CD4-positive, alpha-beta T cell treated with Interleukin-17A for 4 hours (primary cell): Measurements from ENCODE around the gene STK31.
A peak's percentile ranks its signal among the peaks of the same experiment; 100 is the strongest.
"Not testable (repeated sequence)": the region's sequence is repeated elsewhere in the genome, so short reads cannot be mapped to it uniquely, and the experiment has no call there.

ENCODE experiments used
- DNase-seq: peaks from one replicate; pipeline ENCODE4 v3.0.0-alpha.2; 2020; ENCODE audit warnings: mixed read lengths

STK31 gene, protein sequence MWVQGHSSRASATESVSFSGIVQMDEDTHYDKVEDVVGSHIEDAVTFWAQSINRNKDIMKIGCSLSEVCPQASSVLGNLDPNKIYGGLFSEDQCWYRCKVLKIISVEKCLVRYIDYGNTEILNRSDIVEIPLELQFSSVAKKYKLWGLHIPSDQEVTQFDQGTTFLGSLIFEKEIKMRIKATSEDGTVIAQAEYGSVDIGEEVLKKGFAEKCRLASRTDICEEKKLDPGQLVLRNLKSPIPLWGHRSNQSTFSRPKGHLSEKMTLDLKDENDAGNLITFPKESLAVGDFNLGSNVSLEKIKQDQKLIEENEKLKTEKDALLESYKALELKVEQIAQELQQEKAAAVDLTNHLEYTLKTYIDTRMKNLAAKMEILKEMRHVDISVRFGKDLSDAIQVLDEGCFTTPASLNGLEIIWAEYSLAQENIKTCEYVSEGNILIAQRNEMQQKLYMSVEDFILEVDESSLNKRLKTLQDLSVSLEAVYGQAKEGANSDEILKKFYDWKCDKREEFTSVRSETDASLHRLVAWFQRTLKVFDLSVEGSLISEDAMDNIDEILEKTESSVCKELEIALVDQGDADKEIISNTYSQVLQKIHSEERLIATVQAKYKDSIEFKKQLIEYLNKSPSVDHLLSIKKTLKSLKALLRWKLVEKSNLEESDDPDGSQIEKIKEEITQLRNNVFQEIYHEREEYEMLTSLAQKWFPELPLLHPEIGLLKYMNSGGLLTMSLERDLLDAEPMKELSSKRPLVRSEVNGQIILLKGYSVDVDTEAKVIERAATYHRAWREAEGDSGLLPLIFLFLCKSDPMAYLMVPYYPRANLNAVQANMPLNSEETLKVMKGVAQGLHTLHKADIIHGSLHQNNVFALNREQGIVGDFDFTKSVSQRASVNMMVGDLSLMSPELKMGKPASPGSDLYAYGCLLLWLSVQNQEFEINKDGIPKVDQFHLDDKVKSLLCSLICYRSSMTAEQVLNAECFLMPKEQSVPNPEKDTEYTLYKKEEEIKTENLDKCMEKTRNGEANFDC

GRCh38 chr7:23710000-23710399, at the start of gene STK31:
Gene STK31, plus strand, starts transcription at chr7:23710219. Its CDS starts 67 bp downstream, at chr7:23710286.
- no peak for DNase-seq

- no peak for DNase-seq
Observed at GRCh38 chr7:23661385-23661784, 48.6 kb upstream of the STK31 start.

DNA sequence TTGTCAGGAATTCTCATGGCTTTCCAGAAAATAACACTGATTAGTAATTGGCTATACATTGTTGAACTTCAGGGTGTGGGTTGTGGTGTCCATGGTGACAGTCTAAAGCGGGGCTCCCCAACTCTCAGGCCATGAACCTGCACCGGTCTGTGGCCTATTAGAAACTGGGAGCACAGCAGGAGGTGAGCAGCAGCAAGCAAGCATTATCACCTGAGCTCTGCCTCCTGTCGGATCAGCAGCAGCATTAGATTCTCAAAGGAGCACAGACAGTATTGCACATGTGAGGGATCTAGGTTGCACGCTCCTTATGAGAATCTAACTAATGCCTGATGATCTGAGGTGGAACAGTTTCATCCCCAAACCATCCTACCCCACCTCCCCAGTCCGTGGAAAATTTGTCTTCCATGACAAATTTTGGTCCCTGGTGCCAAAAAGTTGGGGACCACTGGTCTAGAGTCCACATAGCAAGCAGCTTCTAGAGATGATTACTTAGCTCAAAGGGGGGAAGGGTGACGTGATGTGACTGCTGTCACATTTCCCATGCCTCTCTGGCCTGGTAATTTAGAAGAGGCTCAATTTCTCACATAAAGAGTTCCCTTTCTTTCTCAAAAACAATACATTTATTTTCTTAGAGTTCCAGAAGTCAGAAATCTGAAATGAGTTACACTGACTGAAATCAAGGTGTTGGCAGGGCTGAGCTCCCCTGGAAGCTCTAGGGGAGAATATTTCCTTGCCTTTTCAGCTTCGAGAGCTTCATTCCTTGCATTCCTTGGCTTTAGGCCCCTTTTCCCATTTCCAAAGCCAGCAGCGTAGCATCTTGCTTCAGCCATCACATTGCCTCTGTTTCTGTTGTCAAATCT, 47.7 kb upstream of the STK31 start:
- no peak for DNase-seq

- DNase-seq, result no peak
Observed at GRCh38 chr7:23662984-23663313, 47.1 kb upstream of the STK31 start.

- DNase-seq, result no peak
Observed at GRCh38 chr7:23664122-23664521, 45.9 kb upstream of the STK31 start.

- no peak for DNase-seq
Observed at GRCh38 chr7:23672033-23672432, 38.0 kb upstream of the STK31 start.

DNA sequence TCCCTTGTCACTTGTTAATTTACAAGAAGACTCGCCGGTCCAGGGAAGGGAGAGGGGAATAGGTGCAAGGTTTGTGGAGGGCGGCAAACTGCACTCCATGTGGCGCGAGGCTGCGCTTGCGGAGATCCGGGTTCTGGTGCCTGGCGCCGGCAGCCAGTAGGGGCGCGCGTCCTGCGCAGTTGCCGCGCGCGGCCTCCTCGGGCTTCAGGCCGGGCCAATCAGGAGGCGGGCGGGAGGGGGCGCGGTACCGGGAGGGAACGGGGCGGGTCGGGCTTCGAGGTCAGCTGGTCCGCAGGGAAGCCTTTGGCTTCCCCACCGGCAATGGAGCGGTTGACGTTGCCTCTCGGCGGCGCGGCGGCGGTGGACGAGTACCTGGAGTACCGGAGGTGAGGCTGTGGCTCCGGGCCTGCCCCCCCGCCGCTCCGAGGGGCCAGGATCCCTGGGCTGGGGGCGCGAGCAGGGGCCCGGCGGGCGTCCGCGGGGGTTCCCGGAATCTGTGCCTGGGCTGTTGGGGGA, 30.1 kb upstream of the STK31 start, which contains the start of gene FAM221A:
TSS of gene FAM221A (plus strand) at position 302 of the 516 bp plus-strand sequence. CDS start at position 322, 20 bp downstream.
- peak; percentile 87 for DNase-seq

DNA sequence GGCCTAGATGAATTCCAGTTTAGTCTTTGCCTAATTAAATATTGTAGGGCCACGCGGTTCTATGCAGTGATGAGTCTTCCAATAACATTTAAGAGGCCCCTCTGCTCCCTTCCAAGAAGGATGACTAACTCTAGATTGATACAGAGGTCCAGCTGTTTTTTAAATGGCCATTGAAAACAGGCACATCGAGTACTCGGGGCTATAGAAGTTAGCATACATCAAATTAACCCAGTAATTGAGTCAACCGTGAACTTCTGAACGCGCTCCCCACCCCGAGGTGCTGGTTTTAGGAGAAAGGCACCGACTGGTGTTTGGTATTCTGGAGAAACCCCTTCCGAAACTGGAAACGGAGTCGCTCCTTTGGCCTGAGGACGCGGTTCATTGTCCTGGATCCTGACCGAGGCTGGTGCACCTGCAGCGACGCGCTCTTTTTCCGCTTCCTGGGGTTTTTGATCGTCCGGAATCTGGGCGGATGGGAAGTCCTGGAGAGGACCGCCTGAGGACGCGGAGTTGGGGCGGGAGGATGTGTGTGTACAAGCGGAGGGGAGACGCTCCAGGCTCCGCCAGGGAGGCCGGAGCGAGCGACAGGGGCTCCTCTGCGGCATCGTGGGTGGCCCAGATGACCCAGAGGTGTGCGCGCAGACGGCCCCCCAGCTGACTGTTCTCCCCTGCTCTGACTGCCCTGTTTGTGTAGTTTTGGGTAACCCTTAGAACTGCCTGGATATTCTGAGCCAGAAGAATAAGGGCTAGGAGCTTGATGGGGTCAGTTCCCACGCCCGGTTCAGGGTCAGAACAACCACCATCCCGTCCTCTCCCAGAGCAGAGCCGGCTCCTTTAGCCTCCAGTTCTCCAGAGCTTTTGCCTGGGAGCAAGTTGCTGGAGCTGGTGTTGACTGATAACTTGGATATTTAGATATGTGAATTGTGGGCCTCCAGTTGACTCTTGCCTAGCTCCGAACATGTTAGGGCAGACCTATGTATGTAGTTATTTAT, 29.3 kb upstream of the STK31 start:
- peak; percentile 62 for DNase-seq

GRCh38 chr7:23684041-23684440, 26.0 kb upstream of the STK31 start:
- not testable (repeated sequence) for DNase-seq

DNA sequence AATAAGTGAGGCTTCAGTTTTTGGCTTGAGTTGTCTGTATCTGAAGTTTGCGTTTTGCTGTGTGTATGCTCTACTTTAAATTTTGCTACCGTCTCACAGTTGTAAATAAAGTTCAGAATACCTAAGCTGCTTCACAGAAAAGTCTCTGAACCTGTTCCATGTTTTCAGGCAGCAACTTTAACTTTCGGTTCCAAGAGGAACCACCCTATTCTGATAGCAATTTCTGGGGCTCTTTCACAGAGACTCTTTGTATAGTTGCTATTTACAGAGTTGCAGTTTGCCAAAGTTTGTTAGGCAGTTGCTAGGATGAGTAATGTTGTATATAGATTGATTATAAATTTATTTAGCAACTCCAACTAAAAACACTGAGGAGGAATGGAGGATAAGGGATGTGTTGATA, 24.3 kb upstream of the STK31 start:
- DNase-seq, result no peak

DNA sequence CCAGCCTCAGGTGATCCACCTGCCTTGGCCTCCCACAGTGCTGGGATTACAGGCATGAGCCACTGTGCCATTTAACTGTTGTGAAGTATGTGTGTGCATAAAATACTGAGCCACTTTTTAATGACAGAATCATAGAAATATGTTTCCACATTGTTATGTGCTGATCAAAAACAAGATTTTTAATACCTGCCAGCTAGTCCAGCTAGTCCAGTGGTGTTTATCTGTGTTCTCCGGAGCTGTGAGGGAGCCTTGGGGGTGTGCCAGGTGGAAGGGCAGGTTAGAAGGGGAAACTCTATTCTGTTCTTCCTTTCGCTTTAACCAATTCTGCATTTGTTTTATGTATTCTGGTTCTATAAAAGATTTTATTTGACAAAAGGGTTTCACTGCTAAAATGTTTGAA, 23.0 kb upstream of the STK31 start:
- DNase-seq, result no peak

DNA sequence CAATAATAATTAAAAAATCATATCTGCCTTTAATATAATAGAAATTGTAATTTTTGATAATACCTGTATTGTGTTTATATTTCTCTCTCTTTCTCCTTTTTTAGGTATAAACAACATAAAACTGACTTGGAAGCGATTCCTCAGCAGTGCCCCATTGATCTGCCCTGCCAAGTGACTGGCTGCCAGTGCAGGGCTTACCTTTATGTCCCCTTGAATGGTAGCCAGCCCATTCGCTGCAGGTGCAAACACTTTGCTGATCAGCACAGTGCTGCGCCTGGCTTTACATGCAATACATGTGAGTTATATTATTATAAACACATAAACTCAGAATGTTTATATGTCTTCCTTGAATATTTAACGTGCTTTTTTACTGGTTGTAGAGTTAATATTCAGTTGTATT, 20.9 kb upstream of the STK31 start:
- no peak for DNase-seq

- no peak for DNase-seq
Observed at GRCh38 chr7:23691320-23691719, 18.7 kb upstream of the STK31 start.

DNA sequence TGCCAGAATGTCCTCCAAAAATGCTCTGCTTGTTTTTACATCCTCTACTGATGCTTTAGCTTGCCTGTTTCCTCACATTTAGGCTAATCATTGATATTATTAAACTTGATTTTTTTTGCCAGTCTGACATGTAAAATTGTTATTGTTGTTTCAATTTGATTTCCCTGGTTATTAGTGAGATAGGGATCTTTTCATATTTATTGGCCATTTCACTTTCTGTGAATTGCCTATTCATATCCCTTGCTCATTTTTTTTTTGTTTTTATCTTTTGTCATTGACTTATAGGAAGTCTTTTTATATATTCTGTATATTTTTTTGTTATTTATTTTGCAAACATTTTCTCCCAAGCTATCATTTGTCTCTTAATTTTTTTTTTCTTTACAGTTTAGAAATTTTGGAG, 16.8 kb upstream of the STK31 start:
- DNase-seq, result no peak

DNA sequence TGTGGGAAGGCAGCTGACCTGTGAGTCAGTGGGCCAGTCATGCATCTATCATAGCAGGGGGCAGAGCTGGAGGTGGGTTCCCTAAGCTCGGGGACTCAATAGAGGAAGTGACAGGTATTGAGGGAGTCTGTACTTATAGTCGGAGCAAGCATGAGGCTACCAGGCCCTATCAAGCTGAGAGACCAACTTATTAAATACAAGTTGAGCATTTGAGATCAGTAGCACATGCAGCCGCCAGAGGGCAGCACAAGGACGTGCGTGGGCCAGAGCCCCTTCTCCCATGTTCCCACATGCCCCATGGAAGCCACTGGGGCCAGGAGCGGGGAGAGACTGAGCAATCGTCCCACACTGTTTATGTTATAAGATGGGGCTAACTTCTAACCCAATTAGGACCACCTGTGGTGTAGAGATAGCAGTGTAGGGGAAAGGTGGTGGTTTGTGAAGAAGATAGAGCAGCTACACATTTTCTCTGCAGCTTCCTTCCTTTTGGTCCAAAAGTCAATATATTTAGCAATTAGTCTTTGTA, 13.0 kb upstream of the STK31 start:
- peak; percentile 70 for DNase-seq

GRCh38 chr7:23698822-23699221, 11.2 kb upstream of the STK31 start:
- no peak for DNase-seq

- no peak for DNase-seq
Observed at GRCh38 chr7:23700046-23700445, 10.0 kb upstream of the STK31 start.

DNA sequence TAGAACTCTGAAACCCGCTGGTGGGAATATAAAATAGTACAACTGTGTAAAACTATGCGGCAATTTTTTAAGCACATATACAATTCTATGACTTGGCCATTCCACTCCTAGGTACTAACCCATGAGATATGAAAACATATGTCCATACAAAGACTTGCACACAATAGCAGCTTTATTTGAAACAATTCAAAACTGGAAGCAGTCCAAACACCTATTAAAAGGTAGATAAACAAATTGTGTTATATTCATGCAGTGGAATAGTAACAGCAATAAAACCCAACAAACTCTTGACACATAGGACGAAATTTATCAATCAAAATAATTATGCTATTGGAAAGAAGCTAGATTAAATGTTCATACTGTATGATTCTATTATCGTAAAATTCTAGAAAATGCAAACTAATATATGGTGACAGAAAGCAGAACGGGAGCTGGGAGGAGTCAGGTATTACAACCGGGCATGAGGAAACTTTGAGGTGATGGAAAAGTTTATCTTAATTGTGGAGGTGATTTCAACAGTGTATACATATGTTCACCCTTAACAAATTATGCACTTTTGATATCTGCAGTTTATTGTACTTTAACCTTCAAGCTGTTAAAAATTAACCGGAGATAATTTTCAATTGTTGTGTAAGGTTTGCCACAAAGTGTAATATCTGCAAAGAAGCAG, 803 bp upstream of the STK31 start:
- DNase-seq, result no peak

DNA sequence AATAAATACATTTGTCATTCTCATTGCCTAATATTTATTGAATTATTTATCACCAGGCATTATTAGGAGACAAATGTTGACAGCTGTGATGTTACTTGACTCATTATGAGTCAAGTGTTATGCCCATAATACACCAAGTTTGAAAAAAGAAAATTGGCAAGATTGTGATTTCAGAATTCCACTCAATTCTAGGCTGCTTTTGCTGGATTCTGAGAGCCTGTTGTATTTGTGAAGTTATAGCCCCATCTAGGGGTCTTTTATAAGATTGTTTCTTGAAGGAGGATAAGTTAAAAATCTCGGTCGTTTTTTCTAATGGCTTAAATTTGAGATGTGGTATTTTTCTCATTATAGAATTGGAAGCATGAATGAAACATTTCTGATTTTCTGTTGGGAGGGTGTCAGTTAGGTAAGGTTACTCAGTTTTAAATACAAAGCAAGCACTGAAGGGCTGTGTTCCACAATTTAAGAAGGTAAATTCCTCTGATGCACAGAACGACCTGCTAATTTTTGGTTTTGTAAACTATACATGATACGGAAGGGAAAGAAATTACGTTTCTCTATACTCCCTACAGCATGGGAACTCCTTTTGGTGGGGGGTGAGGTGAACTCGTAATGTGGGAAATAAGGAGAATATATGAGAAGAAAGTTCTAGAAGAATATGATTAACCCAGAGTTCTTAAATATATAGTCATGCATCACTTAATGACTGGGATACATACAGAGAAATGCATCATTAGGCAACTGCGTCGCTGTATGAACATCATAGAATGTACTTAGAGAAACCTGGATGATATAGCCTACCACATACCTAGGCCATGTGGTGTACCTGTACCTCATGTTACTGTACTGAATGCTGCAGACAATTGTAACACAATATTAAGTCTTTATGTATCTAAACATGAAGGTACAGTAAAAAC, 2.6 kb downstream of the STK31 start:
- no peak for DNase-seq
